NCI-H2196 treated with DMSO at 0.1 percent for 48 hours (cell line): ENCODE data around the gene ELOB.

Experiments used
- DNase-seq: peaks from one replicate; lab custom pipeline; 2025; ENCODE audit not compliant: unreplicated experiment; lab: John Stamatoyannopoulos, UW

The ELOB gene

GRCh38 chr16:2777231-2777902, at the start of gene ELOB:
ELOB (minus strand) TSS chr16:2777280; CDS start chr16:2777239, 41 bp downstream.
- DNase-seq: peak; percentile 71

- DNase-seq: no peak
These were observed 48.8 kb upstream of the ELOB start for GRCh38 chr16:2825906-2826305.

GRCh38 chr16:2825049-2825742, 48.1 kb upstream of the ELOB start:
- DNase-seq: no peak

- no peak for DNase-seq
These were observed 47.5 kb upstream of the ELOB start for GRCh38 chr16:2824626-2825025.

GRCh38 chr16:2822496-2822895, 45.4 kb upstream of the ELOB start:
- no peak for DNase-seq

- DNase-seq: no peak
These were observed 45.0 kb upstream of the ELOB start for GRCh38 chr16:2822158-2822495.

GRCh38 chr16:2821487-2822157, 44.5 kb upstream of the ELOB start:
- DNase-seq: no peak

- no peak for DNase-seq
These were observed 43.9 kb upstream of the ELOB start for GRCh38 chr16:2820836-2821486.

GRCh38 chr16:2819939-2820835, 43.1 kb upstream of the ELOB start:
- DNase-seq: no peak

GRCh38 chr16:2819179-2819938, 42.3 kb upstream of the ELOB start:
- DNase-seq: no peak

- no peak for DNase-seq
These were observed 41.3 kb upstream of the ELOB start for GRCh38 chr16:2818272-2818876.

GRCh38 chr16:2817340-2818271, 40.5 kb upstream of the ELOB start:
- DNase-seq: no peak

- DNase-seq: no peak
These were observed 39.8 kb upstream of the ELOB start, which contains the start of gene PRSS21 for GRCh38 chr16:2816751-2817339. PRSS21 (plus strand) TSS chr16:2817237; CDS start chr16:2817269, 32 bp downstream.

- DNase-seq: no peak
These were observed 38.3 kb upstream of the ELOB start for GRCh38 chr16:2815299-2815771.

GRCh38 chr16:2814551-2815298, 37.6 kb upstream of the ELOB start:
- DNase-seq: no peak

GRCh38 chr16:2813771-2814221, 36.7 kb upstream of the ELOB start:
- DNase-seq: no peak
